GM18867 (cell line): ENCODE data around the gene AUTS2.

Source experiments
- ATAC-seq: cut with Tn5 transposase; IDR thresholded peaks from one replicate; pipeline ENCODE4 v1.9.1; 2021; ENCODE audit warnings: mild to moderate bottlenecking, moderate library complexity; ENCODE audit not compliant: unreplicated experiment

Gene AUTS2

DNA sequence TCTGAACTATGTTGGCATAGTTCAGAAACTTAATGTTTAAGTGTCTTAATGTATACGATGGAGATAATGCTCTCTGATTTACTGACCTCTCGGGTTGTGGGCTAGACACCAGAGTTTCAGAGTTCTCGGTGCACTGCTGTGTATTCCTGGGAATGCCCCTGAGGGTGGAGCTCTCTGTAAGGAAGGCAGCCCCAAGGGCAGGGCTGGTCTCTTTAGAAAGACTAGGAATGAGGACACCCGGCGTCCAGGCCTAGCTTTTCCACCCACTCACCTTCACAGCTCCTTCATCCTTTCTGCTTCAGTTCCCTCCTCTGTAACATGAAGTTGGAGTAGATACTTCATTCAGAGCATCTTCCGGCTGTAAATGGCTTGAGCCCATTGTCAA lies 997.1 kb downstream of the AUTS2 start:
- no peak for ATAC-seq

DNA sequence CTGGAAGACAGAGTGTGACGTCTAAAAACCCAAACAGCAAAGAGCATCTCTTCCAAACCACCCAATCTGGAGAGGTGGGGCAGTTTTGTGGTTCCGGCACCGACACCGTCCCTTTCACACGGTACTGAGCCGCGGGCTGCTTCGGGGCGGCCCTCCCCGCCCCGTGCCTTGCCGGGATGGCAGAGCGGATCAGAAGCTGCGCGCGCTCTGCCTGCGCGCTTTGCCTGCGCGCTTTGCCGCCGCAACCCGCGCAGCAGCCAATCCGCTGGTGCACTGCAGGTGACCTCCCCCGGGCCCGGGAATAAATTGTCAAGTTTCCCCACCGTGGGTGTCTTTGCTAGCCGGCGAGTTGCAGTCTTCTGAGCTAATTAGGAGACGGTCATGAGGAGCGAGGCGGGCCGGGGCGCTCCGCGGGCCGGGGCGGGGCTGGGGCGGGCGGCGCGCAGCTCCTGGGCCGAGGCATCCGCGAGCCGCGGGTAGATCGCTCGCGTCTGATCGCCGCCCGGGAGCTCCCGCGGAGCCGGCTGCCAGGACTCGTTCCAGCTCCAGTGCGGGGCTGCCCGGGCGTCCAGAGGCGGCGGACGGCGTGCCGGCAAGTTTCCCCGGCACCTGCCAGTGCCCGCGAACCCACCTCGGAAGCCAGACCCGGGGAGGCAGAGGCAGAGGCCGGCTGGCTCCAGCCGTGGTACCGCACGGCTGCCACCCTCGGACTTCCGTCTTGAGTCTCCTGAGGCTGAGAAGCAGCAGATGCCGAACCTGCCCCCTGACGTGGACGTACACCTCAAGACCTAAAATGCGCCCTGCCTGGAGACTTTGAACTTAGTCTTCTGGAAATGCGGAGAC lies 997.7 kb downstream of the AUTS2 start:
- peak; percentile 54 for ATAC-seq

GRCh38 chr7:70596598-70596913 lies 998.3 kb downstream of the AUTS2 start:
- no peak for ATAC-seq

DNA sequence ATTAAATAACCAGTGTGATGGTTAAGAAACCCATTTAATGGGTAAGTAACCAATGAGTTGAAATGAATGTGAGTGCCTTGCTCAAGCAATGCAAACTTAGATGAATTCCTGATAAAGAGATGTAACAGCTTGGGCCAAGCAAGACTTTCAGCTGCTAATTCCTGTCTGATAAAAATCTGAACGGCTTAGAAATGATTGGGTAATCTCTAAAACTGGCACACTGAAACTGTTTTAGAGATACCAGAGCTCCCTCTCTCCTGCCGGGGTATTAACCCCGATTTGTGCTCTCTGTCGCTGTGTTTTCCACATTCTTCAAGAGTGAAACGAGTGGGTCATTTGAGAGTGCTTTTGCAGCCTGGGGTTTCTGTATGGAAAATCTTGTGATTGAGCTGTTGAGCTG lies 998.8 kb downstream of the AUTS2 start:
- no peak for ATAC-seq

DNA sequence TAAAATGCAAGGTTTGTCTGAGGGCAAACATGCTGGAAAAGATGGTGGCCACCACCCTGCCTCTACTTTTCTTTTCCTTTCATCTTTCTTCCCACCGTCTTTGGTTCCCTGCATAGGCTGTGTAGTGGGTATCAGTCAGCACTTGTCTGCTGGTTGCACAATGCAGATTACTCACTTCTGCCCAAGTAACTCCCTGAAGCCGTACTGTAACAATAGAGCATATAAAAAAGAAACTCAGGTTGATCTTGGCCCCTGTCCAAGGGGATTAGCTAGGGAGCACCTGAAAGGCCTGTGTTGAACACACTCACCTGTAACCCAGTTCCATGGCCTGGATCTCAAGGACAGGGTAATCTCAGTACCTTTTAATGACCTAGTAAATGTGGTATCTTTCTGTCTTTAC lies 1000.7 kb downstream of the AUTS2 start:
- ATAC-seq = no peak

GRCh38 chr7:70599446-70600190 lies 1001.3 kb downstream of the AUTS2 start:
- ATAC-seq = no peak

GRCh38 chr7:70600993-70601392 lies 1002.7 kb downstream of the AUTS2 start:
- ATAC-seq = no peak

GRCh38 chr7:70602117-70602516 lies 1003.8 kb downstream of the AUTS2 start:
- ATAC-seq = no peak

GRCh38 chr7:70607281-70607680 lies 1009.0 kb downstream of the AUTS2 start:
- no peak for ATAC-seq

DNA sequence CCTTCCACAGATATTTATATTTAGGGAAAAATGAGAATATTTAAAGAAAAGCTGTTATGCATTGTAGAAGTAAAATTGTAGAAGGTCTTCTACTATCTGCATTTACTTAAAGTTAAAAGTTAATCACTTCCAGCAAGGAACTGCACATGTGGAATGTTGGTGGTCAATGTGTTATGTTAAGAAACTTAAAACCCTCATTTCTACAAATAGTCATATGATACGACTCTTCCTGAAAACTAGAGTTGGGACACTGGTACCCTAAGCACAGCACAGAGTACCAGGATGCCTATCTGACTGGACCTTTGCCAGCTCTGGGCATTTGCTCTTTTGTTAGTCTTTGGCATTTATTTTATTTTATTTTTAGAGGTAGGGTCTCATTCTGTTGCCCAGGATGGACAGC lies 1009.5 kb downstream of the AUTS2 start:
- ATAC-seq = no peak

DNA sequence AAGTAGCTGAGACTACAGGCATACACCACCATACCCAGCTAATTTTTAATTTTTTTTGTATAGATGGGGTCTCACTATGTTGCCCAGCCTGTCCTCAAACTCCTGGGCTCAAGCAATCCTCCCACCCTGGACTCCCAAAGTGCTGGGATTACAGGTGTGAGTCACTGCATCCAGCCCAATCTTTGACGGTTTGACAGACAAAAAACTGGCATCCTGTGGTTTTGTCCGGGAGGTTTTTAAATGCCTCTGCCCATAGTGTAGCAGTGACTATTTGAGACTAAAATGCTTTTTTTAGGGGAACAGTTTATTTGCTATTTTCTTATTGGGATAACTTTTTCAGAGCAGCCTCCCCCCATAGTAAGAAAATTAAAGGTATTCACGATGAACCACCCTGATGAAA lies 1010.0 kb downstream of the AUTS2 start:
- no peak for ATAC-seq

DNA sequence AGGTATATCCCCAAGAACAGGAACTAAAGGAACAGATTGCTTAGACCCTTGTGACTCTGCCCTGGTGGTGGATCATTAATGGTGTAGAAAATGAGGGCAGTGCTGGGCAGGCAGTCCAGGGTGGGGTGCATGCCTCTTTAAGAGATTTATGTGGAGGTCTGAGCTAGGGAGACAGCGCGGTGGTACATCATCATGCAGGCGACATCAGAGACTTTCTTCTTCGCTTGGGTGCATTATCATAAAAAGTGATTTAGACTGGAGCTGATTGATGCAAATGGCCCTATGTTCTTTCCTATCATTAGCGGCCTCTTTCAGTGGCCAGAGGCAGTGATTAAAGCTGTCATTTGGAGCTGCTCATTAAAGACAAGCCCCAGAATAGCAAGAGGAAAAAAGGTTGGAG lies 1014.5 kb downstream of the AUTS2 start:
- ATAC-seq = no peak

DNA sequence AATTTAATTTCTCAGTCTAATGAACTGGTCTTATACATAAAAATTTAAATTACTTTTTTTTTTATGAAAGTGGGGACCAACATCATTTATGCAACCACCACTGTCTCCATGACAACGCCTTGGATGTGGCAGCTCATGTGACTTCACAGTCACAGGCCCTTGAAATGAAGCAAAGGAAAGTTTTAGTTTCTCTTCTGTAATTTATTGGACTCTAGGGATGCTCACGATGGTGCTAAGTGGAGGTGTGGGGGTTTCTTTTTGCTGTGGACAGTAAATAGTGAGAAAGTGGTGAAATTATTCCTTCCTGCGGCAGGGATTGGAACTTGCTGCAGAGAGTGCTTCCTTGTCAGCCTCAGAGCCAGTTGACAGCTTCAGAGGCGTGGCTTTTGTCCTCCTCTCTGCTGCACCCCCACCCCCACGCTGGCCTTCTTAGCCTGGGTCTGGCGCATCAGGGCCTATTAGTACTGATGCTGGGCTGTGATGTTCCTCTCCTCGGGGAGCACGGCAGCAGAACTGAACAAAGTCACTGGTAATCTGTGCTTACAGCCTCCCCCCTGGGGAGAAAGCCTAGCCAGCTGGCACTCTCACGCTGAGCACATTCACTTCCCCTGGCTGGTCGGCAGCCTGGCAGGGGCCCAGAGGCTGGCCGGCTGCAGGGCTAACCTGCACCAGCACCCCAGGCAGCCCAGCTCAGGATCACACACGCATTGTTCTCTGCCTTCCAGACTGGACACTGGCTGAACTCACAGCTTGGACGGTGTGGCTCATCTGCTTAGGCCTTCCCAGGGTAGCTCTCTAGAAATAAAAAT lies 1016.2 kb downstream of the AUTS2 start:
- ATAC-seq = peak; percentile 59

DNA sequence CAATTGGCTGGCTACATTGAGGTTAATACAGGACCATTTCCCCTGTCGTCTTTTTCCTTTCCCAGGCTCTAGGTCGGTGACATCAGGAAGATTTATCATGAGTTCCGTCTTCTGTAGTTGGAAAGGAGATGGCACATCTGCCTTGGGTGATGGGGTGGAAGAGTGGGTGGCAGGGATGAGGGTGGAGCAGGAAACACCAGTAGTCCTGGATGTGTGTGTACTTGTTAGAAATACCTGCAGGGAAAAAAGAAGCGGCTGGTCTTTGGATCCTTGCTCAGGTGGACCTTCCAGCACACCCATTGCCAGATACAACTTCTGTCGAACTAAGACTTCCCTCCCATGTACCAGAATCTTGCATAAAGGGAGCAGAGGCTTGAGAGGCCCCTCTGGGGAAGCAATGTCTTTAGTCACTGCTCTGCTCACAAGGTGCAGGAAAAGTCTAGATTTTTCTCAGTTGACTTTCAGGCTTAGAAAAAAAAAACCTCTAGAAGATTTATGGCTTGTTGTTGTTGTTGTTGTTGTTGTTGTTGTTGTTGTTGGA lies 1016.9 kb downstream of the AUTS2 start:
- ATAC-seq = no peak

DNA sequence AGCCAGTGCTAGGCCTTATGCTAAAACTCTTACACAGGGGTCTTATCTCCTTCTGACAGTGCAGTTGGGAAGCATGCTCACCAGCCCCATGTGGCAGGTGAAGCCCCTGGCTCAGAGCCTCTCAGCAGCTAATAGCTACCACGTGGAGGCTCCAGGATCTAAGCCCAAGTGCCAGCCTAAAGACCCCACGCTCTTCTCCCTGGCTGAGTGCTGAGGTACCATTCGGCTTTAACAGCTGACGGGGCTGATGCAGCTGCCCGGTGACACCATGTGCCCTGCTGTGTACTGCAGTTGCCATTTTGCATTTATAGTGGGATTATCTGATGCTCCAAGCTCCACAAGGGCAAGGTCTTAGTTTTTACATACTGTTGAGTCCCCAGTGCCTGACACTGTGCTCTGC lies 1017.9 kb downstream of the AUTS2 start:
- ATAC-seq = no peak

GRCh38 chr7:70616821-70617220 lies 1018.5 kb downstream of the AUTS2 start:
- ATAC-seq = no peak

- no peak for ATAC-seq
These were observed 1019.8 kb downstream of the AUTS2 start for GRCh38 chr7:70618020-70618551.

GRCh38 chr7:70619130-70619529 lies 1020.9 kb downstream of the AUTS2 start:
- no peak for ATAC-seq

- no peak for ATAC-seq
These were observed 1021.4 kb downstream of the AUTS2 start for GRCh38 chr7:70619659-70620058.

DNA sequence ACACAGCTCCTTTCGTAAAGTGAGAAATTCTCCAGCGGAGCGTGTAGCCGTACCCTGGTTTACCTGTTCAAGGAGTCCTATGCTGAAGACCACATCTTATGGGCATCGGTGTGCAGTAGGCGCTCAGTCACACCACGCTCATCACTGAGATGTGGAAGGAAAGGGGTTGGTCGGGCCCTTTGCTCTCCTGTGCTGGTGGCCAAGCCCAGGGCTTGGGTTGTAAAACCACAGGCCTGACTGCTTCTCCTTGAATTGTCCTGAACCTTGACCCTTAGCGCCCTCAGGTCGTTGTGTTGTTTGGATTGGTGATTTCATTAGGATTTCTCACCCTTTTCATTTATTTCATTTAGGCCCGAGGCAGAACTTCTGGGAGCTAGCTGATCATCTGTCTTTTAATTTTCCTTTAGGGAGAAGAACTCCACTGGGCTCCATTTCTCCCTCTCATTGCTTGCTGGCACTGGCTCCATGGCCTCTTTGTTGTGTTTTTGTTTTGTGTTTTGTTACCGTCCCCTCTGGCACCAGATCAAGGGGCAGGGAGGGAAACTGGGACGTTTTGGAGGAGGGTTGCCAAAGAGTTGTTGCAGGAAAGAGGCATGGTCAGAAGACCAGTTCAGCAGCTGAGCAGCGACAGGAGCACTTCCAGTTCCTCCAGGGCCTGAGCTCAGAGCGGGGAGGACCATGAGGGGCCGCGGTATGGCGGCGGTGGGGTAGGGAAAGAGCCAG lies 1022.2 kb downstream of the AUTS2 start:
- no peak for ATAC-seq
